ENCODE measurements around the gene TMEM169.
A peak's percentile ranks its signal among the peaks of the same experiment; 100 is the strongest.

Gene TMEM169

DNA sequence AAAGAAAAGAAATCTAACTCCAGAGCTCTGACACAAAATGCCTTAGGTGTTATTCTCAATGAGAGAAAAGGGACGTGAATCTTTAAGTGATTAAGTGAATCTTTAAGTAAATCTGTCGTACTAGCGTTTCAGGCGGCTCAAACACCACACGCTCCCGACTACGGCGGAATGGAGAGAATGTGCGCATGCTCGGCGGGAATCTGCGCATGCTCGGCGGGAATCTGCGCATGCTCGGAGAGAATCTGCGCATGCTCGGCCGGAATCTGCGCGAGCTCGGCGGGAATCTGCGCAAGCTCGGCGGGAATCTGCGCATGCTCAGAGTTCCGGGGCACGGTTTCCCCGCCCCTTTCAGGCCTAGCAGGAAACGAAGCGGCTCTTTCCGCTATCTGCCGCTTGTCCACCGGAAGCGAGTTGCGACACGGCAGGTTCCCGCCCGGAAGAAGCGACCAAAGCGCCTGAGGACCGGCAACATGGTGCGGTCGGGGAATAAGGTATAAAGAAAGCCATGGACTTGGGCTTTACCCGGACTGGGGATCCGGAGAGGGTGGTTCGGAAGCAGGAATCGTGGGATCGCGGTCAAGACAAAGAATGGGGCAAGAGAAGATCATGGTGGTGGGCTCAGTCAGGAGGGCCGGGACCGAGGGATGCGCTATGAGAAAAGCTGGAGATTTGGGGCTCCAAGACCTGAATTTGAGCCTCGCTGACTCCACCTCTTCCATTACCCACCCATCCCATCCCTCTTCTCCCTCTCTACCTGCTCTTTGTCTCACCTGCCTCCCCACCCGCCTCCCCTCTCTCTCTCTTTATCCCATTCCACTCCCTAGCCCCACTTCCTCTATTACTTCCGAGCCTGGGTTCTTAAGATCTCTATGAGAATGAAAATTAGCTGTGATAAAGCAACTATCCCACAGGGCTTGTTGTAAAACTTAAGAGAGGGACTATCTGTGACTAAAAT is 27.5 kb downstream of the TMEM169 start, which contains the start of gene XRCC5:
Gene XRCC5 (plus strand): TSS at position 382 of the 955 bp plus-strand sequence. CDS start 89 bp downstream, at position 471.
- Histone ChIP-seq H3K4me1 (peaks cover under 1% of the 10 kb centered on the region; the same call in 1 of the 2 replicates), H3K4me3 (ENCODE audit: low read depth, low read length) (peak within 1 kb of the TSS; percentile 94), H3K27me3 (no peaks in the 10 kb centered on the region), H3K9me3 (no peaks in the 10 kb centered on the region), H3K36me3 (peaks cover 40% of the 10 kb centered on the region)
- peak; percentile 97 for DNase-seq
- TF ChIP-seq, protein P1, sequence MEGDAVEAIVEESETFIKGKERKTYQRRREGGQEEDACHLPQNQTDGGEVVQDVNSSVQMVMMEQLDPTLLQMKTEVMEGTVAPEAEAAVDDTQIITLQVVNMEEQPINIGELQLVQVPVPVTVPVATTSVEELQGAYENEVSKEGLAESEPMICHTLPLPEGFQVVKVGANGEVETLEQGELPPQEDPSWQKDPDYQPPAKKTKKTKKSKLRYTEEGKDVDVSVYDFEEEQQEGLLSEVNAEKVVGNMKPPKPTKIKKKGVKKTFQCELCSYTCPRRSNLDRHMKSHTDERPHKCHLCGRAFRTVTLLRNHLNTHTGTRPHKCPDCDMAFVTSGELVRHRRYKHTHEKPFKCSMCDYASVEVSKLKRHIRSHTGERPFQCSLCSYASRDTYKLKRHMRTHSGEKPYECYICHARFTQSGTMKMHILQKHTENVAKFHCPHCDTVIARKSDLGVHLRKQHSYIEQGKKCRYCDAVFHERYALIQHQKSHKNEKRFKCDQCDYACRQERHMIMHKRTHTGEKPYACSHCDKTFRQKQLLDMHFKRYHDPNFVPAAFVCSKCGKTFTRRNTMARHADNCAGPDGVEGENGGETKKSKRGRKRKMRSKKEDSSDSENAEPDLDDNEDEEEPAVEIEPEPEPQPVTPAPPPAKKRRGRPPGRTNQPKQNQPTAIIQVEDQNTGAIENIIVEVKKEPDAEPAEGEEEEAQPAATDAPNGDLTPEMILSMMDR (IDR thresholded peaks at IDR 0.05; ENCODE audit: low read depth, low read length): no peak

DNA sequence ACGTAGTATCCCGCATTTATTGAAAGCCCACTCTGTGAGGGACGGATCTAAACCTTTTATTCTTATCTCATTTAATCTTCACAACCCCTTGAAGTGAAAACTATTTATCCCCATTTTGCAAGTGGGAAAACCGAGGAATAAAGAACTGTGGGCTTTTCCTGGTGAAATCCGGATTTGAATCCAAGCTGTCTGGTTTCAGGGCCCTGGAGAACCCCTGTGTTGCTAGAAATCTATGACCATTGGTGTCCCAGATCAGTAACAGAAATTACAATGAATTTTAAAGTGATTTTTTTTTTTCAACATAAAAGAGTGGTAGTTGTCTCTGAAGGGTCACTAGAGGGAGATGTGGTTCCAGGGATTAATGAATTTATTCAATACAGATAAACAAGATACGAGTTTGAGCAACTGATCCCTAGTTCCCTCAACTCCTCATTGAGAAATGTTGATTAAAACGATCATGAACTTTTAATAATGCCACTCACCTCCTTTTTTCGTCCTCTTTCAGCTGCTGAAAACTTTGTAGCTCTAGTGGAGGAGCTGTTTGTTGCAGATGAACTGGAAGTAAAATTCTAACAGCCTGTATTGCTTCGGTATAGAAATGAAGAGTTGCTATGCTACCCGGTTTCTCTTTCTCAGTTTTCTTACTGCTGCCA is 28.4 kb downstream of the TMEM169 start:
- peaks cover 3% of the 10 kb centered on the region; the same call in 1 of the 2 replicates for H3K4me1 ChIP-seq
- no peaks in the 10 kb centered on the region for H3K9me3 ChIP-seq
- H3K27me3 ChIP-seq: no peaks in the 10 kb centered on the region
- no peak for DNase-seq
- peak overlapping the region; percentile 94 for H3K4me3 ChIP-seq (ENCODE audit: low read depth, low read length)
- H3K36me3 ChIP-seq: peaks cover 44% of the 10 kb centered on the region
- TF ChIP-seq, protein P1 (IDR thresholded peaks at IDR 0.05; ENCODE audit: low read depth, low read length): peak; percentile 53

DNA sequence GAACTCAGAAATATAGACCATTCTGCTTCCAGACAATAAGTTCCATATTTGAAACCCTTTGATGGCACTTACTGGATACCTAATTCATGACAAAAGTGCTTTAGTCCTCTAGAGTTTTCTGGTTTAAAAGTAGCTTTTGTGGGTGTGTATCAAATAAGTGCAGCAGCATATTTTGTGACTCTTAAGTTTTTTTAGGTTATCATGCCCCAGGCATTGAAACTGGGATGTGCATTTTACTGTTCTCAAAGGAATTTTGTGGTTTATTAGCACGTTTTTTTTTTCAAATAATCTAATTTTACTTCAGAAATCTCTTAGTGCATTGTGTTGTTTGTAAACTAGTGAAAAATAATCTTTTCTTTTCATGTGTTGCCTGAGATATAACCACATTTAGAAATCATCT is 28.9 kb downstream of the TMEM169 start:
- TF ChIP-seq, protein P1 (IDR thresholded peaks at IDR 0.05; ENCODE audit: low read depth, low read length): no peak
- DNase-seq: no peak
- H3K36me3 ChIP-seq: peaks cover 48% of the 10 kb centered on the region

DNA sequence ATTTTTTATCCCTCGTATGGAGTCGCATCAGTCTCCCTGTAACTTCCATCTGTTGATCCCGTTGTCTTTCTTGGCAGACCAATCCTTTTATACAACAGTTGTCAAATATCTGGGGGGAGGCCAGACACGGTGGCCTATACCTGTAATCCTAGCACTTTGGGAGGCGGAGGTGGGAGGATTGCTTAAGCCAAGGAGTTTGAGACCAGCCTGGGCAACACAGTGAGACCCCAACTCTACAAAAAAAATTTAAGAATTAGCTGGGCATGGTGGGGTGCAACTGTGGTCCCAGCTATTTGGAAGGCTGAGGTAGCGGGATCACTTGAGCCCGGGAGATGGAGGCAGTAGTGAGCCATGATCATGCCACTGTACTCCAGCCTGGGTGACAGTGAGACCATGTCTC is 29.4 kb downstream of the TMEM169 start:
- Histone ChIP-seq H3K4me1 (peaks cover 8% of the 10 kb centered on the region), H3K9me3 (no peaks in the 10 kb centered on the region), H3K27me3 (no peaks in the 10 kb centered on the region), H3K36me3 (peaks cover 52% of the 10 kb centered on the region), H3K4me3 (ENCODE audit: low read depth, low read length) (no peak overlapping the region; the same call in 1 of the 2 replicates)
- TF ChIP-seq, protein P1 (IDR thresholded peaks at IDR 0.05; ENCODE audit: low read depth, low read length): no peak
- no peak for DNase-seq

More for the DNA sequence above, 28.9 kb downstream of the TMEM169 start:
- H3K27me3 ChIP-seq: no peaks in the 10 kb centered on the region
- H3K4me1 ChIP-seq: peaks cover 3% of the 10 kb centered on the region; the same call in 1 of the 2 replicates
- H3K4me3 ChIP-seq (ENCODE audit: low read depth, low read length): peak overlapping the region; percentile 94
- H3K9me3 ChIP-seq: no peaks in the 10 kb centered on the region

DNA sequence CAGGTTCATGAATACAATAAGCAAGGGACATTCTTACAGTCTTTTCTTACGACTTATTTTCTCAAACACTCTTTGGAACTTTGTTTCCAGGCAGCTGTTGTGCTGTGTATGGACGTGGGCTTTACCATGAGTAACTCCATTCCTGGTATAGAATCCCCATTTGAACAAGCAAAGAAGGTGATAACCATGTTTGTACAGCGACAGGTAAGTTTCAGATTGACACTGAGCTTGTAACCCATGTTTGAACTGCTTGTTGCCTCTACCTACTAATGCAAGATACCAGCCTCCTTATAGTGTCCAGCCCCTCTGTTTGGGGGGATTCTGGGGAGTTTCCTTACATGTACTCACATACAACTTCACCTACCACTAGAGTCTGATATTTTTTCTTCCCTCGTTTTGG is 31.2 kb downstream of the TMEM169 start:
- H3K4me1 ChIP-seq: peaks cover 19% of the 10 kb centered on the region
- H3K36me3 ChIP-seq: peaks cover 68% of the 10 kb centered on the region
- no peak overlapping the region for H3K4me3 ChIP-seq (ENCODE audit: low read depth, low read length)
- TF ChIP-seq, protein P1 (IDR thresholded peaks at IDR 0.05; ENCODE audit: low read depth, low read length): no peak
- H3K9me3 ChIP-seq: no peaks in the 10 kb centered on the region
- DNase-seq: no peak
- H3K27me3 ChIP-seq: no peaks in the 10 kb centered on the region

Data from BE2C (cell line).